ENCODE measurements around the gene MALRD1.

- no peak for TF ChIP-seq CTCF (IDR thresholded peaks at IDR 0.05)
- no peak for TF ChIP-seq ZMAT4 (CRISPR knock-in tag; IDR thresholded peaks at IDR 0.05)
- no peak for TF ChIP-seq MAX (CRISPR knock-in tag; IDR thresholded peaks at IDR 0.05)
- TF ChIP-seq AFF4 (CRISPR knock-in tag; IDR thresholded peaks at IDR 0.05; ENCODE audit: borderline replicate concordance): no peak
- no peak for TF ChIP-seq SMAD4 (CRISPR knock-in tag; IDR thresholded peaks at IDR 0.05)
- no peak for TF ChIP-seq FOXP1 (CRISPR knock-in tag; IDR thresholded peaks at IDR 0.05; ENCODE audit: borderline replicate concordance)
- TF ChIP-seq USF1 (CRISPR knock-in tag; IDR thresholded peaks at IDR 0.05): no peak
- no peak for TF ChIP-seq OVOL2 (CRISPR knock-in tag; IDR thresholded peaks at IDR 0.05; ENCODE audit: borderline replicate concordance)
- no peak for TF ChIP-seq FOXP4 (CRISPR knock-in tag; IDR thresholded peaks at IDR 0.05)
- no peak for TF ChIP-seq GRHL2 (CRISPR knock-in tag; IDR thresholded peaks at IDR 0.05; ENCODE audit: insufficient replicate concordance, severe bottlenecking)
- TF ChIP-seq TEAD4 (CRISPR knock-in tag; IDR thresholded peaks at IDR 0.05): no peak
Measured at GRCh38 chr10:19628767-19629560, 580.4 kb downstream of the MALRD1 start.
